ENCODE measurements around the gene SMKR1. TPM values are rescaled to one million over a fixed set of nuclear protein-coding genes. Genes with fewer than 3 reads are reported as not detected.

Gene SMKR1
- total RNA-seq, 4 donors from 2014 or later, result 1.2 TPM; not detected in 3

DNA sequence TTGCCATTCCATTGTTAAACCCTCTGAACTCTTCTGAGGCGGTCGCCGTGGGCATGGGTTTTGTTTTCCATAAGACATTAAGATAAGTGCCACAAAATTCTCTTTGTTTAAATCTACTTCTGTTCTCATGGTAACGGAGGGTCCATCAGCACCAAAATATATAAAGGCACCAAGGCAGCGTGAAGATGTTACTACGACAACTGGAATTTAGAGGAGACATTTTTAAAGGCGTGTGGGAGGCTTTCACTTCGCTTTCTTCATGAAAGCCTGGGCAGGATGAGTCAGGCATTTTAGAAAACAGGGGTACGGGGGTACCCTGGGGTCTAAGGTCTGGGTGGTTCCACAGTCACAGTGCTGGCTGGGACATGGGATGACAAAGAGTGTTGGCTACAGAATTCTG lies 34.0 kb downstream of the SMKR1 start:
- Histone ChIP-seq H3K4me1 (no peaks in the 10 kb centered on the region), H3K36me3 (no peaks in the 10 kb centered on the region), H3K27me3 (no peaks in the 10 kb centered on the region), H3K9me3 (no peaks in the 10 kb centered on the region), H3K4me3 (no peak overlapping the region), H3K27ac (no peak overlapping the region)
- no peak for TF ChIP-seq POLR2A (IDR thresholded peaks at IDR 0.05)
- no peak for TF ChIP-seq EP300 (IDR thresholded peaks at IDR 0.05)
- TF ChIP-seq CTCF (IDR thresholded peaks at IDR 0.05), result no peak
- WGBS, 2 donors, result 63 to 65% methylated on average over 9 of the region's 9 CpGs
- no peak for DNase-seq (ENCODE audit: low spot score in 2 of 2)

DNA sequence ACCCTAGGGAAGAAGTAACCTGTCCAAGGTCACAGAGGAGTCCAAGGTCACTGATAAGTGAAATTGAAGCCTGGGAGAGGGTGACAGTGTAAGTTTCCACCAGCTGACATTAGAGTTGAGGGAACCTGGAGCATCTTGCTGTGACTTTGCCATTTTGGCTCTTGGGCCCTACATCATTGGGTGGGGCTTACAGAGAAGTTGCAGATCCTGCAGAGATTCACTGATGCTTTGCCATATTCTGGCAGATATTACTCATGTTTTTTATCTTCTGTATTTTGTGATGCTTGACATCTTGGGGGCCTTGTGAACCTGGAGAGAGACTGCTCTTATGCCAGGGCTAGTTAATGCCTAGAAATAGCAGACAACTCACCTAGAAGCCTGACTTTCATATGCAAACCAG lies 36.5 kb downstream of the SMKR1 start:
- TF ChIP-seq EP300 (IDR thresholded peaks at IDR 0.05) (no peak), CTCF (IDR thresholded peaks at IDR 0.05) (no peak), POLR2A (IDR thresholded peaks at IDR 0.05) (no peak)
- no peaks in the 10 kb centered on the region for H3K27me3 ChIP-seq
- H3K36me3 ChIP-seq, result no peaks in the 10 kb centered on the region
- no peaks in the 10 kb centered on the region for H3K4me1 ChIP-seq
- H3K4me3 ChIP-seq, result no peak overlapping the region
- H3K27ac ChIP-seq, result no peak overlapping the region
- no peaks in the 10 kb centered on the region for H3K9me3 ChIP-seq
- DNase-seq (ENCODE audit: low spot score in 2 of 2), result no peak

GRCh38 chr7:129540340-129540739 lies 38.0 kb downstream of the SMKR1 start:
- Histone ChIP-seq H3K9me3 (no peaks in the 10 kb centered on the region), H3K4me1 (no peaks in the 10 kb centered on the region), H3K27me3 (no peaks in the 10 kb centered on the region), H3K27ac (no peak overlapping the region), H3K36me3 (no peaks in the 10 kb centered on the region), H3K4me3 (no peak overlapping the region)
- DNase-seq (ENCODE audit: low spot score in 2 of 2), result no peak
- TF ChIP-seq CTCF (IDR thresholded peaks at IDR 0.05) (no peak), EP300 (IDR thresholded peaks at IDR 0.05) (no peak), POLR2A (IDR thresholded peaks at IDR 0.05) (no peak)
- 82% methylated on average over 10 of the region's 10 CpGs for WGBS, 2 donors

DNA sequence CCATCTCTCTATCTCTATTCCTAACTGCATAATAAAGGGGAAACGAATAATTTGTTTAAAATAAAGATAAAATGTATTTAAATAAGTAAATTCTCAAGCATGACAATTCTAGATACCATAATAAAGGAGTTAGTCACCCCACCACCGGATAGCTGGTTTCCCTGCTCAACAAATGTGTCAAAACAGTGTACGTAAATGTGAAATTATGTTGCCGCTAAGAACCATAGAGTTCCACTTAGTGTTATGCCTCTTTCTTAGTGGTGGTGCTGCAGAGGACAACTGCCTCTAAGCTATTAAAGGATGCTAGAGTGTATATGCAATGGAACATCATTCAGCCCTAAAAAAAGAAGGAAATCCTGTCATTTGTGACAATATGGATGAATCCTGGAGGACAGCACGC lies 42.4 kb downstream of the SMKR1 start:
- Histone ChIP-seq H3K27ac (no peak overlapping the region), H3K4me1 (no peaks in the 10 kb centered on the region), H3K27me3 (no peaks in the 10 kb centered on the region), H3K36me3 (no peaks in the 10 kb centered on the region), H3K9me3 (no peaks in the 10 kb centered on the region), H3K4me3 (no peak overlapping the region)
- no peak for DNase-seq (ENCODE audit: low spot score in 2 of 2)
- WGBS, 2 donors, result 84 to 86% methylated on average over 5 of the region's 5 CpGs
- TF ChIP-seq POLR2A (IDR thresholded peaks at IDR 0.05) (no peak), CTCF (IDR thresholded peaks at IDR 0.05) (no peak), EP300 (IDR thresholded peaks at IDR 0.05) (no peak)

DNA sequence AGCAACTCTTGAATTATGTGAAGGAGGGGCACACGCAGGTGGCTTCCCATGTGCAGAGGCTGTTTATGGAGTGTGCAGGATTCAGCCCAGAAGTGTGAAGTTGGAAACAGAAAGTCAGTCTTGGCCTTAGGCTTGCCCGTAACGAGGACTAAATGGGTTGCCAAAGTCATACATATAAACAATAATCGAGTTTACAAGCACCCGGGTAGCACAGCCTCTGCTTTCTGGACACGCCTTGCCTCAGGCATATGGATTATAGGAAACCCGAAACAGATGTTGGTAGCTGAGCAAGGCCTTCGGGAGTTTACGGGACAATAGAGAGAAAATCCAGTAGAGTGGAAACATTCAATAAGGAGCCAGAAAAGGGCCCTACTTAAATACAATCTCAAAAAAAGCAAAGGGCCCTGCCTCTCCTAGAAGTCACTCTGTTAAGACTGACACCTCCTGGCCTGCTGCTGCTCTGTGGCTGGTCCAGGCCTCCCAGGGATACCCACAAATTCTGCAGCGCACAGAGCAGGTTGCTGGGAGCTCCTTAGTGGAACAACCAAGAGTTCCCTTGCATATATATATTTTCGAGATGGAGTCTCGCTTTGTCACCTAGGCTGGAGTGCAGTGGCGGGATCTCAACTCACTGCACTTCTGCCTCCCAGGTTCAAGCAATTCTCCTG lies 48.5 kb downstream of the SMKR1 start:
- no peak for DNase-seq (ENCODE audit: low spot score in 2 of 2)
- no peaks in the 10 kb centered on the region for H3K9me3 ChIP-seq
- peaks cover 0 to 4% (median 0%) of the 10 kb centered on the region in 4 donors for H3K4me1 ChIP-seq
- WGBS, 2 donors, result 67 to 72% methylated on average over 13 of the region's 13 CpGs
- H3K27me3 ChIP-seq, result peaks cover 0 to 10% of the 10 kb centered on the region in 2 donors
- H3K27ac ChIP-seq, result no peak overlapping the region
- no peak for TF ChIP-seq CTCF (IDR thresholded peaks at IDR 0.05)
- TF ChIP-seq EP300 (IDR thresholded peaks at IDR 0.05), result no peak
- no peak for TF ChIP-seq POLR2A (IDR thresholded peaks at IDR 0.05)
- H3K36me3 ChIP-seq, result no peaks in the 10 kb centered on the region
- no peak overlapping the region for H3K4me3 ChIP-seq
